ENCODE results near the gene LIMS1. TPM values are rescaled to one million over a fixed set of nuclear protein-coding genes. Genes with fewer than 3 reads are reported as not detected.
A peak's percentile ranks its signal among the peaks of the same experiment; 100 is the strongest.

LIMS1 gene
- total RNA-seq, 1 experiment from 2014 or later: 70.9 TPM

- H3K36me3 Mint-ChIP-seq (ENCODE audit: insufficient read depth, unreplicated experiment): no peaks in the 10 kb centered on the region
- intact Hi-C loops (cut with micrococcal nuclease): loop anchor here (2.0 kb wide), 1 partner anchor 39 kb away; no protein-coding TSS in a partner anchor
- H3K9me3 Mint-ChIP-seq (ENCODE audit: unreplicated experiment): no peaks in the 10 kb centered on the region
- H3K27ac Mint-ChIP-seq (ENCODE audit: low read depth, unreplicated experiment): no peak overlapping the region
- no peak for DNase-seq (ENCODE audit: unreplicated experiment)
- H3K27me3 Mint-ChIP-seq (ENCODE audit: insufficient read depth, unreplicated experiment): no peaks in the 10 kb centered on the region
- TF ChIP-seq CTCF (IDR thresholded peaks at IDR 0.05; ENCODE audit: unreplicated experiment): no peak
- no TSS peak for BruUV-seq (replicated peaks)
- peaks cover 22% of the 10 kb centered on the region for H3K4me1 Mint-ChIP-seq (ENCODE audit: insufficient read depth, unreplicated experiment)
- POLR2A ChIA-PET: interaction anchor here (0.7 to 8.6 kb wide), 4 partner anchors 39 to 106 kb away, joined by 3 to 263 read pairs (median 18); no protein-coding TSS in a partner anchor
- CTCF ChIA-PET: interaction anchor here (1.1 kb wide), 1 partner anchor 105 kb away, joined by 4 read pairs; no protein-coding TSS in a partner anchor
- no peak overlapping the region for H3K4me3 Mint-ChIP-seq (ENCODE audit: unreplicated experiment)
Measured at GRCh38 chr2:108531674-108532055, 2.6 kb upstream of the LIMS1 start.

- ChIA-PET CTCF (interaction anchor here (0.7 to 3.9 kb wide), 8 partner anchors 15 to 102 kb away, joined by 3 to 29 read pairs (median 6); partner anchors contain the start of gene GCC2), POLR2A (interaction anchor here (0.7 to 8.6 kb wide), 17 partner anchors 15 to 192 kb away, joined by 3 to 263 read pairs (median 6); partner anchors contain the start of genes GCC2 and RANBP2)
- BruUV-seq (replicated peaks): no TSS peak
- no peak for TF ChIP-seq CTCF (IDR thresholded peaks at IDR 0.05; ENCODE audit: unreplicated experiment)
- intact Hi-C loops (cut with micrococcal nuclease): loop anchor here (1.0 kb wide), 1 partner anchor 39 kb away; no protein-coding TSS in a partner anchor
- Mint-ChIP-seq H3K9me3 (ENCODE audit: unreplicated experiment) (no peaks in the 10 kb centered on the region), H3K27me3 (ENCODE audit: insufficient read depth, unreplicated experiment) (no peaks in the 10 kb centered on the region), H3K4me3 (ENCODE audit: unreplicated experiment) (peak overlapping the region; percentile 90), H3K4me1 (ENCODE audit: insufficient read depth, unreplicated experiment) (peaks cover 34% of the 10 kb centered on the region), H3K27ac (ENCODE audit: low read depth, unreplicated experiment) (peak overlapping the region; percentile 83), H3K36me3 (ENCODE audit: insufficient read depth, unreplicated experiment) (no peaks in the 10 kb centered on the region)
- peak; percentile 45 for DNase-seq (ENCODE audit: unreplicated experiment)
Measured at GRCh38 chr2:108534584-108535356, 500 bp downstream of the LIMS1 start.

GRCh38 chr2:108535357-108535631, 1.0 kb downstream of the LIMS1 start:
- H3K27ac Mint-ChIP-seq (ENCODE audit: low read depth, unreplicated experiment): peak overlapping the region; percentile 83
- no peaks in the 10 kb centered on the region for H3K36me3 Mint-ChIP-seq (ENCODE audit: insufficient read depth, unreplicated experiment)

More at GRCh38 chr2:108535357-108535631, 1.0 kb downstream of the LIMS1 start:
- Mint-ChIP-seq H3K27me3 (ENCODE audit: insufficient read depth, unreplicated experiment) (no peaks in the 10 kb centered on the region), H3K9me3 (ENCODE audit: unreplicated experiment) (no peaks in the 10 kb centered on the region), H3K4me1 (ENCODE audit: insufficient read depth, unreplicated experiment) (peaks cover 34% of the 10 kb centered on the region), H3K4me3 (ENCODE audit: unreplicated experiment) (peak overlapping the region; percentile 90)
- no peak for TF ChIP-seq CTCF (IDR thresholded peaks at IDR 0.05; ENCODE audit: unreplicated experiment)
- peak; percentile 20 for DNase-seq (ENCODE audit: unreplicated experiment)
- POLR2A ChIA-PET: interaction anchor here (0.7 to 8.6 kb wide), 16 partner anchors 14 to 192 kb away, joined by 3 to 263 read pairs (median 6); partner anchors contain the start of gene GCC2
- CTCF ChIA-PET: interaction anchor here (0.9 to 3.9 kb wide), 8 partner anchors 14 to 101 kb away, joined by 3 to 29 read pairs (median 6); partner anchors contain the start of gene GCC2
- intact Hi-C loops (cut with micrococcal nuclease): no loop called here
- BruUV-seq (replicated peaks): no TSS peak

Data from MCF 10A (cell line).